K562 (cell line): ENCODE data around the gene SYCP3. TPM values are rescaled to one million over a fixed set of nuclear protein-coding genes. Genes with fewer than 3 reads are reported as not detected.
A peak's percentile ranks its signal among the peaks of the same experiment; 100 is the strongest.

Experiments
- BCOR ChIP-seq: fragments of 450-650 bp; IDR thresholded peaks from 2 replicates; pipeline ENCODE4 v1.6.1; 2016
- CBFB ChIP-seq: sonication (generic); formaldehyde crosslinking; IDR thresholded peaks from 2 replicates; pipeline ENCODE4 v1.4.0; 2020; ENCODE audit warnings: mild to moderate bottlenecking, missing genetic modification reagents
- CEBPB ChIP-seq: fragments of 450-650 bp; IDR thresholded peaks from 2 replicates; pipeline ENCODE4 v1.6.1; 2016; ENCODE audit warnings: missing genetic modification characterization, missing compliant biosample characterization
- CHCHD3 ChIP-seq: fragments of 250-450 bp; sonication (Bioruptor Pico); IDR thresholded peaks from 2 replicates; pipeline ENCODE4 v2.1.2; 2022; ENCODE audit warnings: mild to moderate bottlenecking
- CREB3L1 ChIP-seq: fragments of 450-650 bp; IDR thresholded peaks from 2 replicates; pipeline ENCODE4 v1.6.1; 2014; ENCODE audit warnings: low read depth, mild to moderate bottlenecking, moderate library complexity, borderline replicate concordance
- FOS ChIP-seq: IDR thresholded peaks from 3 replicates; pipeline ENCODE4 v1.6.1; 2011; ENCODE audit not compliant: insufficient read length; ENCODE audit errors: extremely low read depth
- HDAC2 ChIP-seq: fragments of 450-650 bp; IDR thresholded peaks from 2 replicates; pipeline ENCODE4 v1.6.1; 2016; ENCODE audit warnings: mild to moderate bottlenecking
- HMGN3 ChIP-seq: IDR thresholded peaks from 2 replicates; pipeline ENCODE4 v1.6.1; 2011; ENCODE audit warnings: borderline replicate concordance, low read depth, mild to moderate bottlenecking, mixed read lengths, low read length; ENCODE audit not compliant: insufficient read length; ENCODE audit errors: extremely low read depth
- KAT7 ChIP-seq: sonication (generic); formaldehyde crosslinking; IDR thresholded peaks from 2 replicates; pipeline ENCODE4 v1.8.0; 2022; ENCODE audit warnings: missing genetic modification reagents, mild to moderate bottlenecking, borderline replicate concordance
- KDM1A ChIP-seq, 2 experiments: fragments of 450-650 bp; IDR thresholded peaks; 2 replicates each; pipeline ENCODE4 v1.6.1; 2016; ENCODE audit warnings: mild to moderate bottlenecking in 2 of 2
- KDM5B ChIP-seq: fragments of 200-600 bp; sonication (generic); IDR thresholded peaks from 2 replicates; pipeline ENCODE4 v1.6.1; 2012; ENCODE audit warnings: low read depth, mild to moderate bottlenecking, moderate library complexity, low read length, control low read depth, inconsistent platforms; ENCODE audit not compliant: insufficient replicate concordance
- MBD2 ChIP-seq: sonication (generic); IDR thresholded peaks from 2 replicates; pipeline ENCODE4 v1.6.1; 2016; ENCODE audit warnings: low read depth, borderline replicate concordance
- MYNN ChIP-seq, 2 experiments: sonication (generic); formaldehyde crosslinking in 1 of 2; IDR thresholded peaks; 2 replicates each; pipeline versions ENCODE4 v1.5.0 to v1.6.1; 2016 to 2020; ENCODE audit warnings: antibody characterized with exemption in 1 of 2, missing genetic modification reagents in 1 of 2
- NFXL1 ChIP-seq: fragments of 450-650 bp; formaldehyde crosslinking; IDR thresholded peaks from 2 replicates; pipeline ENCODE4 v1.4.0; 2021; ENCODE audit warnings: mild to moderate bottlenecking
- POLR2G ChIP-seq: fragments of 200-400 bp; formaldehyde crosslinking; IDR thresholded peaks from 2 replicates; pipeline ENCODE4 v1.6.1; 2017; ENCODE audit warnings: low read depth, mild to moderate bottlenecking, antibody characterized with exemption, low read length, moderate library complexity
- POLR3G ChIP-seq: IDR thresholded peaks from 2 replicates; pipeline ENCODE4 v1.6.1; 2011; ENCODE audit not compliant: insufficient read length, insufficient replicate concordance; ENCODE audit errors: extremely low read depth
- SETDB1 ChIP-seq: IDR thresholded peaks from one replicate; pipeline ENCODE4 v1.6.1; 2012; ENCODE audit warnings: low read length, control low read depth, inconsistent platforms
- YY1 ChIP-seq, 3 experiments: IDR thresholded peaks; 2 replicates each; pipeline ENCODE4 v1.6.1; 2011; ENCODE audit warnings: low read length in 2 of 3, mild to moderate bottlenecking in 2 of 3, moderate library complexity in 2 of 3, borderline replicate concordance in 1 of 3, control low read depth in 1 of 3, low read depth in 1 of 3; ENCODE audit not compliant: insufficient read depth in 3 of 3, insufficient replicate concordance in 2 of 3, control insufficient read depth in 1 of 3, insufficient read length in 1 of 3; ENCODE audit errors: extremely low read depth in 1 of 3
- ZFX ChIP-seq: sonication (generic); formaldehyde crosslinking; IDR thresholded peaks from 2 replicates; pipeline ENCODE4 v1.8.0; 2022; ENCODE audit warnings: mild to moderate bottlenecking, missing genetic modification reagents, moderate library complexity
- ZNF740 ChIP-seq, 3 experiments: fragments of 200-800 bp in 1 of 3; sonication (Bioruptor generic) in 1 of 3; sonication (generic) in 1 of 3; formaldehyde crosslinking in 1 of 3; IDR thresholded peaks; 2 replicates each; pipeline versions ENCODE4 v1.6.1 to v1.8.0; 2016 to 2022; ENCODE audit warnings: mild to moderate bottlenecking in 2 of 3, missing compliant biosample characterization in 2 of 3, missing genetic modification characterization in 2 of 3, missing genetic modification reagents in 1 of 3
- polyA plus RNA-seq, 8 experiments: library from polyadenylated mRNA; depleted of rRNA in 4 of 8; stranded (reverse) in 5 of 8; unstranded in 3 of 8; fragments of >200 nt; fragmentation: Nextera tagmentation in 2 of 8; fragmentation: Illumina TruSeq in 1 of 8; extraction: Ambion mirVana in 2 of 8; extraction: Trizol in 1 of 8; gene quantifications; 2 replicates each; pipeline versions ENCODE4 v1.2.1 to v1.2.3, GENCODE V29; 2011 to 2014; ENCODE audit warnings: inconsistent platforms in 1 of 8, missing spikeins in 1 of 8
- total RNA-seq, 7 experiments: library from RNA; depleted of rRNA in 6 of 7; stranded (reverse); fragments of >200 nt in 6 of 7; fragmentation: Illumina TruSeq in 2 of 7; extraction: Trizol in 2 of 7; gene quantifications; 2 replicates each; pipeline versions ENCODE4 v1.2.1 to v1.2.3, GENCODE V29; 2011 to 2021; ENCODE audit warnings: low replicate concordance in 1 of 7
- TF ChIP-seq, protein P1 (sequence below): fragments of 450-650 bp; formaldehyde crosslinking; IDR thresholded peaks from 2 replicates; pipeline ENCODE4 v1.4.0; 2022; ENCODE audit warnings: mild to moderate bottlenecking, moderate library complexity
- TF ChIP-seq, protein P2 (sequence below): sonication (generic); formaldehyde crosslinking; IDR thresholded peaks from 2 replicates; pipeline ENCODE4 v1.8.0; 2022; ENCODE audit warnings: missing genetic modification reagents, mild to moderate bottlenecking, moderate library complexity, borderline replicate concordance

The SYCP3 gene
- total and polyA plus RNA-seq, 9 of the 15 experiments (the other 6 are each of a cell fraction or from before 2014, with no cell fraction given): 0.11 to 0.25 (median 0.22) TPM; not detected in 4

GRCh38 chr12:101697197-101697929, 41.9 kb downstream of the SYCP3 start, which contains the start of gene CHPT1 (continued):
- TF ChIP-seq ZNF740 (CRISPR knock-in tag; IDR thresholded peaks at IDR 0.05): no peak
- TF ChIP-seq ZNF740 (tag; IDR thresholded peaks at IDR 0.05): no peak
- TF ChIP-seq CEBPB (tag): no peak
- TF ChIP-seq MYNN (IDR thresholded peaks at IDR 0.05): 0 out of 2 replicates have a peak, but pooled peaks have one; percentile 14
- TF ChIP-seq MYNN (CRISPR knock-in tag; IDR thresholded peaks at IDR 0.05): no peak
- no peak; the same call in 1 of the 2 replicates for TF ChIP-seq BCOR
- peak; percentile 85 for TF ChIP-seq POLR2G
- no peak for TF ChIP-seq KAT7 (CRISPR knock-in tag)
- TF ChIP-seq CBFB (CRISPR knock-in tag): peak; percentile 84; the same call in 1 of the 2 replicates
- 0 out of 2 replicates have a peak, but pooled peaks have one; percentile 15 for TF ChIP-seq CREB3L1
- no peak for TF ChIP-seq KDM1A (IDR thresholded peaks at IDR 0.05)
- TF ChIP-seq KDM5B: peak; percentile 75
- peak; percentile 18; the same call in 1 of the 2 replicates for TF ChIP-seq MBD2
- TF ChIP-seq ZFX (CRISPR knock-in tag): peak; percentile 83
- TF ChIP-seq SETDB1: no peak
- TF ChIP-seq, protein P1, sequence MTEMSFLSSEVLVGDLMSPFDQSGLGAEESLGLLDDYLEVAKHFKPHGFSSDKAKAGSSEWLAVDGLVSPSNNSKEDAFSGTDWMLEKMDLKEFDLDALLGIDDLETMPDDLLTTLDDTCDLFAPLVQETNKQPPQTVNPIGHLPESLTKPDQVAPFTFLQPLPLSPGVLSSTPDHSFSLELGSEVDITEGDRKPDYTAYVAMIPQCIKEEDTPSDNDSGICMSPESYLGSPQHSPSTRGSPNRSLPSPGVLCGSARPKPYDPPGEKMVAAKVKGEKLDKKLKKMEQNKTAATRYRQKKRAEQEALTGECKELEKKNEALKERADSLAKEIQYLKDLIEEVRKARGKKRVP (CRISPR knock-in tag): peak; percentile 3; the same call in 1 of the 2 replicates
- TF ChIP-seq HMGN3: peak; percentile 62
- peak; percentile 39 to 84 (median 76) for TF ChIP-seq YY1 (IDR thresholded peaks at IDR 0.05; ENCODE audit: borderline replicate concordance in 1 of 3, control insufficient read depth in 1 of 3, extremely low read depth in 1 of 3, insufficient read depth in 3 of 3, insufficient read length in 1 of 3, insufficient replicate concordance in 2 of 3, low read depth in 1 of 3, low read length in 2 of 3)
- no peak for TF ChIP-seq HDAC2
- TF ChIP-seq POLR3G: no peak
- TF ChIP-seq FOS: no peak
- no peak for TF ChIP-seq CHCHD3 (CRISPR knock-in tag)
- TF ChIP-seq NFXL1 (CRISPR knock-in tag): no peak
- TF ChIP-seq, protein P2, sequence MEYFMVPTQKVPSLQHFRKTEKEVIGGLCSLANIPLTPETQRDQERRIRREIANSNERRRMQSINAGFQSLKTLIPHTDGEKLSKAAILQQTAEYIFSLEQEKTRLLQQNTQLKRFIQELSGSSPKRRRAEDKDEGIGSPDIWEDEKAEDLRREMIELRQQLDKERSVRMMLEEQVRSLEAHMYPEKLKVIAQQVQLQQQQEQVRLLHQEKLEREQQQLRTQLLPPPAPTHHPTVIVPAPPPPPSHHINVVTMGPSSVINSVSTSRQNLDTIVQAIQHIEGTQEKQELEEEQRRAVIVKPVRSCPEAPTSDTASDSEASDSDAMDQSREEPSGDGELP (CRISPR knock-in tag): peak; percentile 5; the same call in 1 of the 2 replicates
